HCT116 (cell line): ENCODE data around the gene SNTB2.

Experiments
- ATF3 ChIP-seq: IDR thresholded peaks from 2 replicates; pipeline ENCODE4 v1.6.1; 2012
- CBX3 ChIP-seq: IDR thresholded peaks from 2 replicates; pipeline ENCODE4 v1.6.1; 2012; ENCODE audit warnings: low read depth
- EZH2 ChIP-seq: fragments of 200-600 bp; sonication (generic); IDR thresholded peaks from 2 replicates; pipeline ENCODE4 v1.6.1; 2017; ENCODE audit warnings: antibody characterized with exemption, mixed run types
- POLR2A ChIP-seq: IDR thresholded peaks from 2 replicates; pipeline ENCODE4 v1.7.0; 2011; ENCODE audit warnings: borderline replicate concordance; ENCODE audit not compliant: insufficient read depth, insufficient read length; ENCODE audit errors: extremely low read depth
- POLR2AphosphoS5 ChIP-seq: IDR thresholded peaks from 2 replicates; pipeline ENCODE4 v1.6.1; 2011; ENCODE audit warnings: mild to moderate bottlenecking, low read depth, low read length, moderate library complexity
- RAD21 ChIP-seq: IDR thresholded peaks from 2 replicates; pipeline ENCODE4 v1.6.1; 2012; ENCODE audit warnings: low read depth, mild to moderate bottlenecking
- REST ChIP-seq: IDR thresholded peaks from 2 replicates; pipeline ENCODE4 v1.6.1; 2012; ENCODE audit warnings: low read depth
- SIN3A ChIP-seq: IDR thresholded peaks from 2 replicates; pipeline ENCODE4 v1.6.1; 2012; ENCODE audit warnings: low read depth
- SRF ChIP-seq: IDR thresholded peaks from 2 replicates; pipeline ENCODE4 v1.6.1; 2012; ENCODE audit warnings: low read depth
- TCF7L2 ChIP-seq: IDR thresholded peaks from 2 replicates; pipeline ENCODE4 v1.7.0; 2011; ENCODE audit warnings: borderline replicate concordance, inconsistent platforms; ENCODE audit not compliant: insufficient read depth, insufficient read length; ENCODE audit errors: extremely low read depth
- YY1 ChIP-seq: IDR thresholded peaks from 2 replicates; pipeline ENCODE4 v1.6.1; 2011; ENCODE audit warnings: low read length, low read depth, moderate library complexity, mild to moderate bottlenecking; ENCODE audit not compliant: insufficient replicate concordance; ENCODE audit errors: extremely low read depth
- TF ChIP-seq, protein P1 (sequence below), 3 experiments: fragments of 200-600 bp in 1 of 3; sonication (generic) in 1 of 3; IDR thresholded peaks in 2 of 3; conservative IDR thresholded peaks in 1 of 3; 2 replicates each; pipeline ENCODE4 v1.5.1; 2012 to 2017; ENCODE audit warnings: low read depth in 2 of 3, low read length in 2 of 3, antibody characterized with exemption in 1 of 3, borderline replicate concordance in 1 of 3, control low read depth in 1 of 3, mild to moderate bottlenecking in 1 of 3, mixed read lengths in 1 of 3, mixed run types in 1 of 3, moderate library complexity in 1 of 3; ENCODE audit not compliant: insufficient read depth in 1 of 3
- TF ChIP-seq, protein P2 (sequence below): IDR thresholded peaks from 2 replicates; pipeline ENCODE4 v1.6.1; 2012

DNA sequence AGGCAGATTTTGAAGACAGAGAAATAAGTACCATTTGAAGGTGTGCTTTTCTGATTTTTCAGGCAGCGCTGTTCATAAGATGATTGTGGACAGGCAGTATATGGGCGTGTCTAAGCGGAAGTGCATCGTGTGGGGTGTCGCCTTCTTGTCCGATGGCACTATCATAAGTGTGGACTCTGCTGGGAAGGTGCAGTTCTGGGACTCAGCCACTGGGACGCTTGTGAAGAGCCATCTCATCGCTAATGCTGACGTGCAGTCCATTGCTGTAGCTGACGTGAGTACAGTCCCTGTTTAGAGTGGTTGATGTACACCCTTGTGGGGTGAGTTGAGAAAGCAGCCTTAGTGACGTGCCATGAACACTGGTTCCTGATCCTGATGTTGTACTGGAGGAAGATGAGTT, 43.8 kb upstream of the SNTB2 start:
- TF ChIP-seq, protein P1, sequence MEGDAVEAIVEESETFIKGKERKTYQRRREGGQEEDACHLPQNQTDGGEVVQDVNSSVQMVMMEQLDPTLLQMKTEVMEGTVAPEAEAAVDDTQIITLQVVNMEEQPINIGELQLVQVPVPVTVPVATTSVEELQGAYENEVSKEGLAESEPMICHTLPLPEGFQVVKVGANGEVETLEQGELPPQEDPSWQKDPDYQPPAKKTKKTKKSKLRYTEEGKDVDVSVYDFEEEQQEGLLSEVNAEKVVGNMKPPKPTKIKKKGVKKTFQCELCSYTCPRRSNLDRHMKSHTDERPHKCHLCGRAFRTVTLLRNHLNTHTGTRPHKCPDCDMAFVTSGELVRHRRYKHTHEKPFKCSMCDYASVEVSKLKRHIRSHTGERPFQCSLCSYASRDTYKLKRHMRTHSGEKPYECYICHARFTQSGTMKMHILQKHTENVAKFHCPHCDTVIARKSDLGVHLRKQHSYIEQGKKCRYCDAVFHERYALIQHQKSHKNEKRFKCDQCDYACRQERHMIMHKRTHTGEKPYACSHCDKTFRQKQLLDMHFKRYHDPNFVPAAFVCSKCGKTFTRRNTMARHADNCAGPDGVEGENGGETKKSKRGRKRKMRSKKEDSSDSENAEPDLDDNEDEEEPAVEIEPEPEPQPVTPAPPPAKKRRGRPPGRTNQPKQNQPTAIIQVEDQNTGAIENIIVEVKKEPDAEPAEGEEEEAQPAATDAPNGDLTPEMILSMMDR (IDR thresholded peaks at IDR 0.05 in 2 of 3, conservative IDR thresholded peaks at IDR 0.05 in 1 of 3; ENCODE audit: borderline replicate concordance in 1 of 3, insufficient read depth in 1 of 3, low read depth in 2 of 3, low read length in 2 of 3) = peak in 2 of 3 experiments; percentile 27 to 41; a peak in 4 of 6 replicates
- TF ChIP-seq RAD21 (no peak), EZH2 (no peak), YY1 (no peak), CBX3 (no peak), POLR2A (no peak), SRF (no peak), ATF3 (no peak), POLR2AphosphoS5 (no peak), REST (no peak), TCF7L2 (no peak), SIN3A (no peak)
- TF ChIP-seq, protein P2, sequence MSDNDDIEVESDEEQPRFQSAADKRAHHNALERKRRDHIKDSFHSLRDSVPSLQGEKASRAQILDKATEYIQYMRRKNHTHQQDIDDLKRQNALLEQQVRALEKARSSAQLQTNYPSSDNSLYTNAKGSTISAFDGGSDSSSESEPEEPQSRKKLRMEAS = no peak
